Measurements from ENCODE around the gene MYLK. TPM values are rescaled to one million over a fixed set of nuclear protein-coding genes. Genes with fewer than 3 reads are reported as not detected.

MYLK gene
- total and polyA plus RNA-seq, 4 donors: 17.1 to 158 (median 41.9) TPM

DNA sequence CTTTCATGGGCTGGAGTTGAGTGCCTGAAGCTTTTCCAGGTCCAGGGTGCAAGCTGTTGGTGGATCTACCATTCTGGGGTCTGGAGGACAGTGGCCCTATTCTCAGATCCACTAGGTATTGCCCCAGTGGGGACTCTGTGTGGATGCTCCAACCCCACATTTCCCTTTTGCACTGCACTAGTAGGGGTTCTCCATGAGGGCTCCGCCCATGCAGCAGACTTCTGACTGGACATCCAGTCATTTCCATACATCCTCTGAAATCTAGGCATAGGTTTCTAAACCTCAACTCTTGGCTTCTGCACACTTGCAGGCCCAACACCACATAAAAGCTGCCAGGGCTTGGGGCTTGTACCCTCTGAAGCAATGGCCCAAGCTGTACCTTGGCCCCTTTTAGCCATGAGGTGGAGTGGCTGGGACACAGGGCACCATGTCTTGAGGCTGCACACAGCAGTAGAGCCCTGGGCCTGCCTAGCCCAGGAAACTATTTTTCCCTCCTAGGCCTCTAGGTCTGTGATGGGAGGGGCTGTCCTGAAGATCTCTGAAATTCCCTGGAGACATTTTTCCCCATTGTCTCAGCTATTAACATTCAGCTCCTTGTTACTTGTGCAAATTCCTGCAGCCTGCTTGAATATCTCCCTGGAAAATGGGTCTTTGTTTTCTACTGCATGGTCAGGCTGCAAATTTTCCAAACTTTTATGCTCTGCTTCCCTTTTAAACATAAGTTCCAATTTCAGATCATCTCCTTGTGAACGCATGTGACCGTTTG is 293.3 kb downstream of the MYLK start:
- Histone ChIP-seq H3K4me3 (ENCODE audit: low read depth in 1 of 3, low read length in 3 of 3) (no peak overlapping the region), H3K27me3 (ENCODE audit: control insufficient read depth in 4 of 4, insufficient read depth in 4 of 4, low read length in 3 of 4) (no peaks in the 10 kb centered on the region), H3K4me1 (ENCODE audit: control insufficient read depth in 4 of 4, insufficient read depth in 4 of 4, low read length in 3 of 4) (peaks cover 5 to 13% (median 10%) of the 10 kb centered on the region in 4 donors), H3K9ac (ENCODE audit: low read depth in 1 of 2, low read length in 2 of 2) (no peak overlapping the region), H3K36me3 (ENCODE audit: control insufficient read depth in 4 of 4, insufficient read depth in 3 of 4, low read depth in 1 of 4, low read length in 3 of 4) (no peaks in the 10 kb centered on the region), H3K9me3 (ENCODE audit: control insufficient read depth in 4 of 4, low read length in 3 of 4) (peaks cover 0 to 5% (median 3%) of the 10 kb centered on the region in 4 donors), H3K27ac (ENCODE audit: low read depth in 1 of 2, low read length in 2 of 2) (no peak overlapping the region)
- WGBS: 98% methylated on average over 3 of the region's 3 CpGs
- no peak for DNase-seq (ENCODE audit: low spot score)
- TF ChIP-seq GABPA (IDR thresholded peaks at IDR 0.05 in 1 of 2, conservative IDR thresholded peaks at IDR 0.05 in 1 of 2) (no peak), JUND (IDR thresholded peaks at IDR 0.05) (no peak), FOXA2 (IDR thresholded peaks at IDR 0.05) (no peak), MAX (IDR thresholded peaks at IDR 0.05) (no peak), FOXA1 (IDR thresholded peaks at IDR 0.05) (no peak), SP1 (IDR thresholded peaks at IDR 0.05) (no peak), EGR1 (IDR thresholded peaks at IDR 0.05; ENCODE audit: low read depth in 2 of 2) (no peak), REST (IDR thresholded peaks at IDR 0.05) (no peak), TAF1 (conservative IDR thresholded peaks at IDR 0.05) (no peak), YY1 (IDR thresholded peaks at IDR 0.05) (no peak), NR2F2 (IDR thresholded peaks at IDR 0.05) (no peak), HNF4A (conservative IDR thresholded peaks at IDR 0.05) (no peak), RXRA (IDR thresholded peaks at IDR 0.05) (no peak), RAD21 (IDR thresholded peaks at IDR 0.05) (no peak), HNF4G (IDR thresholded peaks at IDR 0.05) (no peak)
- TF ChIP-seq, protein P1, sequence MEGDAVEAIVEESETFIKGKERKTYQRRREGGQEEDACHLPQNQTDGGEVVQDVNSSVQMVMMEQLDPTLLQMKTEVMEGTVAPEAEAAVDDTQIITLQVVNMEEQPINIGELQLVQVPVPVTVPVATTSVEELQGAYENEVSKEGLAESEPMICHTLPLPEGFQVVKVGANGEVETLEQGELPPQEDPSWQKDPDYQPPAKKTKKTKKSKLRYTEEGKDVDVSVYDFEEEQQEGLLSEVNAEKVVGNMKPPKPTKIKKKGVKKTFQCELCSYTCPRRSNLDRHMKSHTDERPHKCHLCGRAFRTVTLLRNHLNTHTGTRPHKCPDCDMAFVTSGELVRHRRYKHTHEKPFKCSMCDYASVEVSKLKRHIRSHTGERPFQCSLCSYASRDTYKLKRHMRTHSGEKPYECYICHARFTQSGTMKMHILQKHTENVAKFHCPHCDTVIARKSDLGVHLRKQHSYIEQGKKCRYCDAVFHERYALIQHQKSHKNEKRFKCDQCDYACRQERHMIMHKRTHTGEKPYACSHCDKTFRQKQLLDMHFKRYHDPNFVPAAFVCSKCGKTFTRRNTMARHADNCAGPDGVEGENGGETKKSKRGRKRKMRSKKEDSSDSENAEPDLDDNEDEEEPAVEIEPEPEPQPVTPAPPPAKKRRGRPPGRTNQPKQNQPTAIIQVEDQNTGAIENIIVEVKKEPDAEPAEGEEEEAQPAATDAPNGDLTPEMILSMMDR (IDR thresholded peaks at IDR 0.05; ENCODE audit: low read depth, low read length, missing input control): no peak
- TF ChIP-seq, protein P2, sequence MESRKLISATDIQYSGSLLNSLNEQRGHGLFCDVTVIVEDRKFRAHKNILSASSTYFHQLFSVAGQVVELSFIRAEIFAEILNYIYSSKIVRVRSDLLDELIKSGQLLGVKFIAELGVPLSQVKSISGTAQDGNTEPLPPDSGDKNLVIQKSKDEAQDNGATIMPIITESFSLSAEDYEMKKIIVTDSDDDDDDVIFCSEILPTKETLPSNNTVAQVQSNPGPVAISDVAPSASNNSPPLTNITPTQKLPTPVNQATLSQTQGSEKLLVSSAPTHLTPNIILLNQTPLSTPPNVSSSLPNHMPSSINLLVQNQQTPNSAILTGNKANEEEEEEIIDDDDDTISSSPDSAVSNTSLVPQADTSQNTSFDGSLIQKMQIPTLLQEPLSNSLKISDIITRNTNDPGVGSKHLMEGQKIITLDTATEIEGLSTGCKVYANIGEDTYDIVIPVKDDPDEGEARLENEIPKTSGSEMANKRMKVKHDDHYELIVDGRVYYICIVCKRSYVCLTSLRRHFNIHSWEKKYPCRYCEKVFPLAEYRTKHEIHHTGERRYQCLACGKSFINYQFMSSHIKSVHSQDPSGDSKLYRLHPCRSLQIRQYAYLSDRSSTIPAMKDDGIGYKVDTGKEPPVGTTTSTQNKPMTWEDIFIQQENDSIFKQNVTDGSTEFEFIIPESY (IDR thresholded peaks at IDR 0.05): no peak

All from liver (tissue), 9 donors.